Prostate gland (tissue), 2 donors: Measurements from ENCODE around the gene PFN3. TPM values are rescaled to one million over a fixed set of nuclear protein-coding genes. Genes with fewer than 3 reads are reported as not detected.

Experiments
- DNase-seq: peaks from one replicate; pipeline ENCODE4 v3.0.0-alpha.2; 2019; ENCODE audit warnings: low spot score
- H3K27ac ChIP-seq, 2 donors: fragments of 200-600 bp; sonication (generic); 2 replicates each; pipeline ENCODE4 v1.5.1; 2017 to 2019
- H3K27me3 ChIP-seq: fragments of 200-600 bp; sonication (generic); replicated peaks from 2 replicates; pipeline ENCODE4 v1.5.1; 2019; ENCODE audit not compliant: insufficient read depth
- H3K36me3 ChIP-seq, 2 donors: fragments of 200-600 bp; sonication (generic); 1 replicate in 1 of 2; 2 replicates in 1 of 2; pipeline versions ENCODE4 v1.5.1 to v1.8.1; 2017 to 2019
- H3K4me1 ChIP-seq: fragments of 200-600 bp; sonication (generic); replicated peaks from 2 replicates; pipeline ENCODE4 v1.5.1; 2019
- H3K4me3 ChIP-seq, 2 donors: fragments of 200-600 bp; sonication (generic); 2 replicates each; pipeline ENCODE4 v1.5.1; 2017 to 2019
- H3K9me3 ChIP-seq: fragments of 200-600 bp; sonication (generic); 2 replicates; pipeline ENCODE4 v1.5.1; 2017
- POLR2A ChIP-seq: fragments of 450-650 bp; IDR thresholded peaks from one replicate; pipeline ENCODE4 v1.6.1; 2016; ENCODE audit warnings: antibody characterized with exemption, mild to moderate bottlenecking
- POLR2AphosphoS5 ChIP-seq: sonication (generic); formaldehyde crosslinking; IDR thresholded peaks from one replicate; pipeline ENCODE4 v1.6.1; 2017; ENCODE audit warnings: antibody characterized with exemption
- WGBS: methylation state at CpG from one replicate; pipeline ENCODE4 v1.1.5; 2018; 5-methylcytosine and 5-hydroxymethylcytosine counted together
- intact Hi-C: fragments of 100-400 bp; cut with DNase I; formaldehyde crosslinking; loops from one replicate; pipeline ENCODE4 v1.14.2; 2022
- total RNA-seq, 2 donors: library from RNA; depleted of rRNA; stranded (reverse); fragments of >200 nt; gene quantifications; one replicate each; pipeline ENCODE4 v1.1.0, GENCODE V29; 2016
- TF ChIP-seq, protein P1 (sequence below), 4 experiments: fragments of 200-600 bp in 2 of 4; fragments of 450-650 bp in 2 of 4; sonication (generic) in 2 of 4; IDR thresholded peaks; 1 replicate in 3 of 4; 2 replicates in 1 of 4; pipeline ENCODE4 v1.5.1; 2016 to 2019; ENCODE audit warnings: antibody characterized with exemption in 4 of 4, mild to moderate bottlenecking in 2 of 4, moderate library complexity in 2 of 4

The PFN3 gene
- total RNA-seq, 2 donors from 2014 or later, result not detected

DNA sequence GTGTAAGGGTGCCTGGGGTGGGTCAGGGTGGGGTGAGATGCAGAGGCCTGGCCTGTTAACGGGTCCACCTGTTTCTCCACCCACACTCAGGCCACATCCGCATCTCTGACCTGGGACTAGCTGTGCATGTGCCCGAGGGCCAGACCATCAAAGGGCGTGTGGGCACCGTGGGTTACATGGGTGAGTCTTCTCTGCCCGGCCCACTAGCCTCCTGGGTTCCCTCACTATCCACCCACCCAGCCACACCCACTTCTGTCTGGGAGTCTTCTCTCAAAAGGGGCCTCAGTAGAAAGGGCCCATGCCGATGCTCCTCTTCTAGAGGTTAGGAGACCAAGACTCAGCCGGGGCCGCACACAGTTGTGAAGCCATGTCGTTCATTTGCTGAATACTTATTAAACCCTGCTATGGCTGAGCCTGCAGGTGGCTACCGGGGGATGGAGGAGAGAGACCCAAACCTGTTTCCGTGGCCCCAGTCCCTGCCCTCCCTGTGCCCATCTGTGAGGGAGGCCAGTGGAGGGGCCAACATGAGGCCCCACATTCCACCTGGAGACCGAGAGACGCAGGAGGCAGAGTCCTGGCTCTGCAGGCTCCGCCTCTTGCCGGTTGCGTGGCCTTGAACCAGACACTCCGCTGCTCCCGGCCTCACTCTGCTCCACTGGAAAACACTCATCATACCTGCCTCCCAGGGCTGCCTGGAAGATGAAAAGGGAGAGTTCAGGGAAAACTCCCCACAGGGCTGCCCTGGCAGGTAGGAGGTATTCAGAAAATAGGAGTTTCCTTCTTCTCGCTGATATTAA lies 34.7 kb upstream of the PFN3 start:
- H3K9me3 ChIP-seq, result no peaks in the 10 kb centered on the region
- no peak overlapping the region for H3K4me3 ChIP-seq
- WGBS, result 94% methylated on average over 20 of the region's 20 CpGs
- H3K36me3 ChIP-seq, result peaks cover 13 to 31% of the 10 kb centered on the region in 2 donors
- intact Hi-C loops, result no loop called here
- TF ChIP-seq, protein P1, sequence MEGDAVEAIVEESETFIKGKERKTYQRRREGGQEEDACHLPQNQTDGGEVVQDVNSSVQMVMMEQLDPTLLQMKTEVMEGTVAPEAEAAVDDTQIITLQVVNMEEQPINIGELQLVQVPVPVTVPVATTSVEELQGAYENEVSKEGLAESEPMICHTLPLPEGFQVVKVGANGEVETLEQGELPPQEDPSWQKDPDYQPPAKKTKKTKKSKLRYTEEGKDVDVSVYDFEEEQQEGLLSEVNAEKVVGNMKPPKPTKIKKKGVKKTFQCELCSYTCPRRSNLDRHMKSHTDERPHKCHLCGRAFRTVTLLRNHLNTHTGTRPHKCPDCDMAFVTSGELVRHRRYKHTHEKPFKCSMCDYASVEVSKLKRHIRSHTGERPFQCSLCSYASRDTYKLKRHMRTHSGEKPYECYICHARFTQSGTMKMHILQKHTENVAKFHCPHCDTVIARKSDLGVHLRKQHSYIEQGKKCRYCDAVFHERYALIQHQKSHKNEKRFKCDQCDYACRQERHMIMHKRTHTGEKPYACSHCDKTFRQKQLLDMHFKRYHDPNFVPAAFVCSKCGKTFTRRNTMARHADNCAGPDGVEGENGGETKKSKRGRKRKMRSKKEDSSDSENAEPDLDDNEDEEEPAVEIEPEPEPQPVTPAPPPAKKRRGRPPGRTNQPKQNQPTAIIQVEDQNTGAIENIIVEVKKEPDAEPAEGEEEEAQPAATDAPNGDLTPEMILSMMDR (IDR thresholded peaks at IDR 0.05), result no peak
- no peak for TF ChIP-seq POLR2AphosphoS5
- TF ChIP-seq POLR2A, result no peak
- DNase-seq, result no peak
- no peaks in the 10 kb centered on the region for H3K27me3 ChIP-seq
- no peaks in the 10 kb centered on the region for H3K4me1 ChIP-seq
- H3K27ac ChIP-seq, result no peak overlapping the region

DNA sequence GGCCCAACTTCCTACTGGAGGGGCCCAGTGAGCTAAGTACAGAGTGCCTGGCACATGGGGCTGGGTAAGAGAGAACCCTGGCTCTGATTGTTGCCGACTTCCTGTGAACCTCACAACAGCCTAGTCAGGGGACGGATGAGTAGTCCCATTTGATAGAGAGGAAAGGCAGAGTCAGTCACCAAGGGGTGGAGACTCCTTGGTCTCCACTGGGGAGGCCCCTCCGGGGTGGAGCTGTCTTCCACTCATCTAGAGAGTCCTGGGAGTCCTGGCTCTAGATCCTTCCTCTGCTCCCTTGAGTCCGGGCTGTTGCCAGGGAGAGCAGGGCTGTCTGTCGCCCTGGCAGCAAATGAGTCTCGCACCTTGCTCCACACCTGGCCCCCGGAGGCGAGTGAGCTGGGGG lies 34.0 kb upstream of the PFN3 start:
- intact Hi-C loops, result no loop called here
- Histone ChIP-seq H3K27ac (no peak overlapping the region), H3K36me3 (peaks cover 13 to 31% of the 10 kb centered on the region in 2 donors), H3K4me3 (no peak overlapping the region), H3K9me3 (no peaks in the 10 kb centered on the region), H3K27me3 (no peaks in the 10 kb centered on the region), H3K4me1 (no peaks in the 10 kb centered on the region)
- DNase-seq, result no peak
- WGBS, result 83% methylated on average over 8 of the region's 8 CpGs
- TF ChIP-seq POLR2A (no peak), POLR2AphosphoS5 (no peak)
- TF ChIP-seq, protein P1 (IDR thresholded peaks at IDR 0.05), result no peak

DNA sequence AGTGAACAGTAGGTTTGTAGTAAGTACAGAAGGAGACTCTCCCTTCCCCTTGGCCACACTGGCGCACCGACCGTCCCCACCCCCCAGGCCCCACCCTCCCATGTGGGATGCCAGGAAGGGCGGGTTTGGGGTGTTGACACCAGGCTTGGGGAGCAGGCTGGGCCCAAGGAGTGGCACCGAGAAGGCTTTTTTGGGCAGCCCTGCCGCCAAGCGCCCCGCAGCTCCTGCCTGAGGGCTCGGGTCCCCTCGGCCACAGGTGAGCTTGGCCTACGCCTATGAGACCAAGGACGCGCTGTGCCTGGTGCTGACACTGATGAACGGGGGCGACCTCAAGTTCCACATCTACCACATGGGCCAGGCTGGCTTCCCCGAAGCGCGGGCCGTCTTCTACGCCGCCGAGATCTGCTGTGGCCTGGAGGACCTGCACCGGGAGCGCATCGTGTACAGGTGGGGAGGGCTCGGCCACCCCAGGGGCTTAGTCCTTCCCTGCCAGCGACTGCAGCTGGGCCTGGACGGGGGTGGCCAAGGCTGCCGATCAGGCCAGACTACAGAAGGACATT lies 33.3 kb upstream of the PFN3 start:
- Histone ChIP-seq H3K36me3 (peaks cover 13 to 31% of the 10 kb centered on the region in 2 donors), H3K4me1 (no peaks in the 10 kb centered on the region), H3K9me3 (no peaks in the 10 kb centered on the region), H3K4me3 (no peak overlapping the region), H3K27me3 (no peaks in the 10 kb centered on the region), H3K27ac (no peak overlapping the region)
- 87% methylated on average over 29 of the region's 29 CpGs for WGBS
- intact Hi-C loops, result no loop called here
- TF ChIP-seq POLR2A (no peak), POLR2AphosphoS5 (no peak)
- TF ChIP-seq, protein P1 (IDR thresholded peaks at IDR 0.05), result no peak
- no peak for DNase-seq

DNA sequence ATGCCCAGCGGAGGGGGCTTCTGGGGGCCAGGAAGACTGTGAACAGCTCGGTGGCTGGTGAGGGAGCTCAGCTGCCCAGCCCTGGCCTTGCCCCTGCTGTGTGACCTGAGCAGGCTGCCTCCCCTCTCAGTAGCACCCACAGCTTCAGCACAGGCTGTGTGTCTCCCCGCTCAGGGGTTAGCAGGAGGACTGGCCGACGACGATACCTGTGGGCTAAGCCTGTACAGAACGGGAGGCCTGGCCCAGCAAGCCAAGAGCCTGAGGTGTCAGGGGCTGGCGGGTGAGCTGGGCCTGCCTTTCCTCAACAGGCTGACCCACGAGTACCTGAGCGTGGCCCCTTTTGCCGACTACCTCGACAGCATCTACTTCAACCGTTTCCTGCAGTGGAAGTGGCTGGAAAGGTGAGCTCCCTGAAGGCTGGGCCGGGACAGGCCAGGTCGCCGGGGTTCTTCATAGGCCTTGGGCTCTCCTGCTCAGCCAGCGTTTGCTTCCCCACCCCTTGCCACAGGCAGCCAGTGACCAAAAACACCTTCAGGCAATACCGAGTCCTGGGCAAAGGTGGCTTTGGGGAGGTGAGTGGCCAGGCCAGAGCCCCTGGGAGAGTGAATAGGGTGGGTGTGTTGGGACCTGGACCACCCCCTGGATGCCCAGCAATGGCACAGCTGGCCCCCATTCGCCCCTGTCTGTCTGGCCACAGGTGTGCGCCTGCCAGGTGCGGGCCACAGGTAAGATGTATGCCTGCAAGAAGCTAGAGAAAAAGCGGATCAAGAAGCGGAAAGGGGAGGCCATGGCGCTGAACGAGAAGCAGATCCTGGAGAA lies 32.6 kb upstream of the PFN3 start:
- 89% methylated on average over 24 of the region's 25 CpGs for WGBS

More for the DNA sequence above, 32.6 kb upstream of the PFN3 start:
- H3K36me3 ChIP-seq, result peaks cover 13 to 31% of the 10 kb centered on the region in 2 donors
- H3K9me3 ChIP-seq, result no peaks in the 10 kb centered on the region
- H3K27ac ChIP-seq, result no peak overlapping the region
- H3K4me1 ChIP-seq, result no peaks in the 10 kb centered on the region
- TF ChIP-seq POLR2A, result no peak
- TF ChIP-seq, protein P1 (IDR thresholded peaks at IDR 0.05), result no peak
- no peak for TF ChIP-seq POLR2AphosphoS5
- intact Hi-C loops, result no loop called here
- no peaks in the 10 kb centered on the region for H3K27me3 ChIP-seq
- no peak overlapping the region for H3K4me3 ChIP-seq
- no peak for DNase-seq
